Dedifferentiated amniotic fluid mesenchymal stem cell (primary cell): ENCODE results near the gene NCOA3.

Experiments used
- DNase-seq: peaks from one replicate; pipeline ENCODE4 v3.0.0-alpha.2; 2016; ENCODE audit errors: extremely low spot score

Gene NCOA3

DNA sequence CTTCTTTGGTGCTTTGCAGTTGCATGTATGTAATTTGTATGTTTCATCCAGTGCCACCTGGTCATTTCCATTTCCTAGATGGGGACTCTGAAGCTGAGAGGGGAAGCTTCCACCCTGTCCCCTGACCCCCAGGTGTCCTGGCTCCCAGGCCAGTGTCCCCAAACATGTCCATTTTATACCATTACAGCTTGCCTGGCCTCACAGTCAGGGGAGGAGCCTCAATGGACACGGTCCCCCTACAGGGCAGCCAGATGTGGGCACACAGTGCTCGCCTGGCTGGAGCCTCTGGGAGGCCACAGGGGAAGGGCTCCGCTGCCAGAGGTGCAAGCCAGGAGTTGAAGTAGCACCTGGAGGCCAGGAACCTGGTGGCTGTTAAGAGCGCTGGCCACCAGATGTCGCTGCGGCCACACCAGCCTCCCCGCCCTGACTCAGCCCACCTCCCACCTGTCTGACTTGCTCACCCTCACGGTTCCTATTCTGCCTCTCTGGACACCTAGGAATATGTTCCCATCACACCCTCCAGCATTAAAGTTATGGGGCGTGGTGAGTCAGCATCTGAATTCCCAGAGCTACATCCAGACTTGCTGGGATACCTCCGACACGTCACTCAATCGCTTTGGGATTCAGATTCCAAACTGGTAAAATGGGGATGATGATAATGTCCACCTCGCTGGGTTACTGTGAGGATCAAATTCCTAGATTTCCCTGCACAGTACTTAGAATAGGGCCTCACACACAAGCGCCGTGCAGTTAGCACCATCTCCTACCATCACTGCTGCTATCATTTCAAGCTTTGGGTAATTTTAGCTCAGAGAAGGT is 176.2 kb downstream of the NCOA3 start:
- no peak for DNase-seq

DNA sequence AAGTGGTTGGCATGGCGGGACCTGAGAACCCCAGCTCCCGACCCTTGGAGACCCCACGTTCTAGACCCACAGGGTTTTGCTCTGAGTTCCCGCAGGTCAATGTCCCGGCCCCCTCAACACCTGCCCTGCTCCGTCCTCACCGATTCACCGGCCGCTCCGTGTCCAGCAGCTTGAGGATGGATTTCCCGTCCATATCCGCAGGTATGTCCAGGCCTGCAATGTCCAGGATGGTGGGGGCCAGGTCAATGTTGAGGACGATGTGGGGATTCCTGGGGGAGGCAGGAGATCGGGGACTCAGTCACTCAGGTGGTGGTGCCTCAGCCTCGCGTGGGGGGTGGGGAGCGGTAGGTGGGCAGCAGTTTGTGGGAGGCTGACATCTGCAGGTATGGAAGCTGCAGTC is 176.8 kb downstream of the NCOA3 start:
- DNase-seq: no peak

DNA sequence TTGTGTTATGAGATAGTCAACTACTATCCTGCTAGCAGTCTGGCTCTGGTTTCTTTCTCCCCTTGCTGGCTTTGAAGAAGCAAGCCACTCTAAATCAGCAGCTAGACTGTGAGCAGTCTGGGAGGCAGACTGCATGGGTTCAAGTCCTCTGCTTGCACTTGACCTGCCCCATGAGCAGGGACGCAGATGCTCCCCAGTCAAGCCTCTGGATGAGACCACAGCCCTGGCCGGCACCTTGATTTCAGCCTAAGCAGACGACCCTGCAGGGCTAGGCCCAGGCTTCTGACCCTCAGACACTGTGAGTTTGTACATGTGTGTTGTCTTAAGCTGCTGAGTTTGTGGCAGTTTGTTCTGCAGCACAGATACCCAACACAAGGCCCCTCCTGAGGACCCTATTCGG is 177.8 kb downstream of the NCOA3 start:
- DNase-seq: no peak

DNA sequence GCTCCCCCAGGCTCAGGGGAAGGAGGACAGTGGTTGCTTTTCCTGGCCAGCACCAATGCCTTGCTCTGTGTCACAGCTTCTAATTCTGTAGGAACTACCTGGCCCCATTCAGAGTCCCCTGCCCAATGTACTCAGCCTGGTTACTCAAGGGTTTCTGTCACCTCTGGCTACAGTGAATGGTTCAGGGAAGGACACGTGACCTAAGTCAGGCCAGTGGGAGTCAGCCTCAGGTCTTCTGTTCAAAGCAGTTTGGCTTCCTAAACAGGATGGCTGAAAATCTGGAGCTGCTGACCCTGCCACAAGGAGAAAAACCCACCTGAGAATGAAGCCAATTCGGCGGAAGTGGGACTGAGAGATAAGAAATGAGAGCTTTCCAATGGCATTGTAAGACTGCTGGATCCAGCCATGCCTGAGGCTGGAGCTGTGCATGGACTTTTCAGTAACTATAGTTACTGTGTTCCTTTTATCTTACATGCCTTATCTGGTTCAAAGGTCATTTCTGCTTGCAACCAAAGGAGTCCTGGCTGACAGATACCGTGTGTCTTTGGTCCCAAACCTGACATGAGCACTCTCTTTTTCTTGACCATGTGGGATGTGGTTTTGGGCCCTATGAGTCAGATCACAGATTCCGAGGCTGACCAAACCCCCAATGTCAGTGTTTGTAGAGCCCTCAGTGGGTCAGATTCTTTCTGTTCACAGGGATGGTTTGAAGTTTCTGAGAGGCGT is 179.3 kb downstream of the NCOA3 start:
- DNase-seq: no peak

DNA sequence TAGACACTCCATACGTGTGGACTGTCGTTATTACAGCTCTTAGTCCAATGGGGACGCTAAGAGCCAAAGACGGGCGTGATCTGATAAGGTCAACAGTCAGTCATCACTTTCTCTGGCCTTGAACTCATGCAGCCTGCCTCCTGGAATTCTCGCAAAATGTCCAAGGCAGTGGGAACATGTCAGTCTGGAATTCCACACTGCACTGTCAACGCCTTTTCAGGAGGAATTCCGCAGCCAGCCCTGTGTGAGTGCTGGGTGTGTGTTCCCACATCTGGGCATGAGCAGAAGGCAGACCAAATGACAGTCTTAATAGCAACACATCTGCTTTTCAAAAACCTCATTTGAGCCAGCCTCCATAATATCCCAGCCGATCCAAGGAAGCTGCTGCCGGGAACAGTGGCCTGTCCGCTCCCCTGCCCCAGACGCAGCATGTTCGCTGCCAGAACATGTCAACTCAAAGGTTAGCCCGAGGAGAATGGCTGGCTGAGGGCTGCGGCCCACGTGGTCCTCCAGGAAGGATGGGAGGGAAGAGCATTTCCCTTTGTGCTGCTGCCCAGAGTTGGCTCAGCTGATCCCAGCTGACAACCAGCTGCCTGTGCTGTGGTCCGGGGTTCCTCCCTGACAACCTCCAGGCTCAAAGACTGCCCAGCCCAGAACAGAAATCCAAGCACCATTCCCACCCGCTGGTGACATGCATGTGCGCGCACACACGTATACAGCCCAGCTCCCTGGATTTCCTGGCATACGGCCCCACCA is 180.5 kb downstream of the NCOA3 start:
- DNase-seq: no peak

DNA sequence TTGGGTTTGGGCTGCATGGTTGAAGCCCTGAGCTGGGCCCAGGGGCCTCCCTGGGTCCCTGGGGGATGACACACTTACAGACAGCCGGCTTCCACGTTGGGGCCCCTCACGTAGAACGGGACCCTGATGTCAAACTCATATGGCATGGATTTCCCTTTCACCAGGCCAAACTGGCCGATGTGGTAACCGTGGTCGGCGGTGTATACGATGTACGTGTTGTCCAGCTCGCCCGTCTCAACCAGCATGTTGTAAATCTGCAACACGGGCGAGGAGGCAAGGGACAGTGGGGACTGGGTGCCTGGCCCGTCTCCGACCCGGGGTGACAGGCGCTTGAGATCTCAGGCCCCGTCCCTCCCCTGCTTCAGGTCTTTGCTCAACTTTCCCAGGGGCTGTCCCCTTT is 181.2 kb downstream of the NCOA3 start:
- DNase-seq: no peak

DNA sequence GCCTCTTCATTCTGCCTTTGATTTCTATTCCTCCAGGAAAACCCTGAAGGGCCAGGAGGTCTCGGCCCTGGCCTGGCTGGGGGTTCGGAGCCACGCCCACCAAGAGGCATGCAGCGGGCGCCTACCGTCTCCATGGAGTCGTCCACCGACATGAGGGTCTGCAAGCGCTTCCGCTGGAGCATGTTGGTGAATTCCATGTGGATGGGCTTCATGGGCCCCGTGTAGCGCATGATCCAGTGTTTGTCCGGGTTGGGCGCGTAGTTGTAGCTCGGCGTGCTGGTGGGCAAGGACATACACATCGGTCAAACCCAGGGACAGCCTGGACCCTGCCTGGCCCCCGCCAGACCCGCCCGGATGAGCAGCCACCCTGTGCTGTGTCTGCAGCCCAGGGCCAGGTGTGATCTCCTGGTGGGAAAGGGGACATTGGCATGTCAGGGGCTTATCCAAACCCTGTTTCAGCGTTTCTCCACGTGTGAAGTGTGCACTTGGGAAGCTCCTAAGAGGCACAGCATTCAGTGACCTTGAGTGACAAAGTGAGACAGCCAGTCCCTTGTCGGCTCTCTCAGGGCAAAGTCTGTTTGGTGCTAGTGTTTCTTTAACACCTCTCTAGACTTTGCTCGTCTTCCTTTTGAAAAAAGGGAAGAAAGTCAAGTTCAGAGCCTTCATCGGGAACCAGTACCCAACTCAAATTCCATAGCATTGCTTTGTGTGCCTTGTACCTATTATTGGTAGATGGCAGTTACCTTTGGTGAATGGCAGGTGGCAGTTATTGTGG is 182.8 kb downstream of the NCOA3 start:
- no peak for DNase-seq

DNA sequence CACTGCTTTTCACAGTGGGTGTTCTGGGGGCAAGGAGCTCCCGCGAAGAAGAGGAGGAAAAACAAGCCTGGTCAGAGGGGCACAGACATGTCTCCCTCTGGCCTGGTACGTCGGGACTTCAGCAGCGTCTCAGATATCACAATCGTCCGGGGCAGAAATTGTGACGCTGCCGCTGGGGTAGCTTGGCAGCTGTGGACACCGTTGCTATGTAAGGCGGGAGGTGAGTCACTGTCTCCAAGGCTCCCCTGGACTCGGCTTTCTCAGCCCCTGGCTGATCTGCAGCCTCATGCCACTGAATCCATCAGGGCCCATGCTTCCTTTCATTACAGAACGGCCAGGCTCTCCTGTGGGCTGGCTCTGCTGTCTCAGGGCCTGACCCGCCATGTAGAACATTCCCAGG is 184.9 kb downstream of the NCOA3 start:
- no peak for DNase-seq

DNA sequence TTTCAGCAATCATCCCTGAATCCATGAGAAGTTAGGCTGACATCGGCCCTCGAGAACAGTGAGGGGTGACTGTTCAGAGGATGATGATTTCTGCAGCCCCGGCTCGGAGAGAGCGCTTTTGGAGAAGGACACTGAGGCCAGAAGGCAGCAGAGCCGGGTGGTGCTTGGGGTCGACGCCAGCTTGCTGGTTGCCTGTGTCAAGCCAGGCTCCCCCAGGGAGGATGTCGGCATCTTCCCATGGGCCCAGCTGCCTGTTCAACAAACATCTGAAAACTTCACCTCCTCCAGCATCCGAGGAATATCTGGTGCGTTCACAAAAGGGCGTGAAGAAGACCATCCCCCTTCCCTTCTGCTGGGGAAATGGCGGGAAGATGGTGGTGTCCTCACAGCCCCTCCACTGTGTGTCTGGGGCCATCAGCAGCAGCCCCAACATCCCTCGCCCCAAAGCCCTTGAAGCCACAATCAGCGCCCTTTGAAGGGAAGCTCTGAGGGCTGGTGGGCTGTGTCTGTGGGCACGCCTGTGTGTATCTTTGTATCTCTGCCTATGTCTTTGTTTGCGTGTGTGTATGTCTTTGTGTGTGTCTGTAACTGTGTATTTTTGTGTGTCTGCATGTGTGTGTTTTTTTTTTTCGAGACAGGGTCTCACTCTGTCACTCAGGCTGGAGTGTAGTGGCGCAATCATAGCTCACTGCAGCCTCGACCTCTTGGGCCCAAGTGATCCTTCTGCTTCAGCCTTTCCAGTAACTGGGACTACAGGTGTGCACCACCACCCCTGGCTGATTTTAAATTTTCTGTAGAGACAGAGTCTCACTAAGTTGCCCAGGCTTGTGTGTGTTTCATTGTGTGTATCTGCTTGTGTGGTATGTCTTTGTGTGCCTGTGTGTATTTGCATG is 185.7 kb downstream of the NCOA3 start:
- no peak for DNase-seq

DNA sequence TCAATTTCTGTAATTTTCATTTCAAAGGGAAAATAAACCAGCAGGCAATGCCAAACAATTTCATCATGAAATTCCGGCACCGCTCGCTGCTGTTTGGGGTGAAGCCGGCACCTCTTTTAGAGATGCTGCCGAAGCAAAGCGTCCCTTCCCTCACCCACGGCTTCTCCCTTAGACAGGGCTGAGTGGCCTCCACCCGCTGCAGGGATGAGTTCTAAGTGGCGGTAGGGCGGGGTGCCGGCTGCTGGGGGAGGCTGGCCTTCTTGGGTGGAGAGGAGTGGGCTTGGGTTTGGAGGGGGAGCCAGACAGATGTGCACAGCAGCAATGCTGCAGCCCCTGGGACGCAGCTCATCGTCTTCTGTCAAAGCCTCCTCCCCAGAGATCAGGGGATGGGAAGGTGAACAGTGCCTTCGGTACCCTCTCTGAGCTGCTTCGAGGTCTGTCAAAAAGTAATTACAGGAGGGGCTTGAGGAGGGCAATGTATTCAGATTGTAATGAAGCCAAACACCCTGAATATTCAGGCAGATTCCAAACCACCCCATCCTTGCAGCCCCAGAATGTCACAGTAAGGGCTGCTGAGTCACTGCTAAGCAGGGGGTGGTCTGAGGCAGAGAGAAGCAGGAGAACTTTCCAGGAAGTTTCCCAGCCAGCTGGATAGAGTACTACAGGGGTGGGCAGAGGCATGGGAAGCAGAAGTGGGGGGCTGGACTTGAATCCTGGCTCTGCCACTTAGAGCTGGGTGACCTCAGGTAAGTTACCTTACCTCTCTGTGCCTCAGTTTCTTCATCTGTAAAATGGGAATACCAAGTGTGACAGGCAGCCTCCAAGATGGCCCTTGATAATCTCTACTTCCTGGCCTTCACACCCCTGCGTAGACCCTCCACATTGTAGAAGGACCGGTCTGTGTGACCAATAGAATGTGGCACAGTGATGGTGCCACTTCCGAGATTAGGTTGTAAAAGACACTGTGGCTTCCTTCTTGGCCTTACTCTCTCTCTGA is 187.0 kb downstream of the NCOA3 start:
- DNase-seq: no peak

DNA sequence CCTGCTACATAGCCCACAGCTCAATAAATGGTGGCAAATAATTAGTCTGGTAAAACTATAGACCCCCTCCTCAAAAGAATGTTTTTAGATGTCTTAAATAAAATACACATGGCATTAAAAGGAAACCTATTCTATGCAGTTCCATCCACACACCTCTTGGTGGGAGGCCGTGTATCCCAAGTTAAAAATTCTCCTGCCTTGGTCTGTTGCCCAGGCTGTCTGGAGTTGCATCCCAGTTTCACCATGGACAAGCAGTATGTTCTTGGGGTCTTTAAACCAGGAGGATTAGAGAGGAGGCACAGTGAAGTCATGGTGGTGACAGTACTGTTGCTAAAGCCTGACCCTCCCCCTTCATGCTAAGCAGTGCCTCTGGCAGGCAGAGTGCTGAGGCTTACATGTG is 188.0 kb downstream of the NCOA3 start:
- DNase-seq: no peak

DNA sequence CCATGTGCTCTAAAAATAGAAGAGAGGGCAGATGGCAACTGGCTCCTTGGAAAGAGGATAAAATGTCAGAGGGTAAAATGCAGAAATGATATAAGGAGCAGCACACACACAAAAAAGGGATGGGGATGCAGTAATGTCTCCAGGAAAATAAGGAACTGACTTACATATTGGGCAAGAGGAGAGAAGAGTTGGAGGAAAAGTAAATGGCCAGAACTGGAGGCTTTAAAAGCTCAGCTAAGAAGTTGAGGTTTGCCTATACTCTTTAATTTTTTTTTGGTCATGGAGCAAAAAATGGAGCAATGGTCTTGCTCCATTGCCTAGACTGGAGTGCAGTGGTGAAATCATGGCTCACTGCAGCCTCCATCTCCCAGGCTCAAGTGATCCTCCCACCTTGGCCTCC is 189.9 kb downstream of the NCOA3 start:
- DNase-seq: no peak

DNA sequence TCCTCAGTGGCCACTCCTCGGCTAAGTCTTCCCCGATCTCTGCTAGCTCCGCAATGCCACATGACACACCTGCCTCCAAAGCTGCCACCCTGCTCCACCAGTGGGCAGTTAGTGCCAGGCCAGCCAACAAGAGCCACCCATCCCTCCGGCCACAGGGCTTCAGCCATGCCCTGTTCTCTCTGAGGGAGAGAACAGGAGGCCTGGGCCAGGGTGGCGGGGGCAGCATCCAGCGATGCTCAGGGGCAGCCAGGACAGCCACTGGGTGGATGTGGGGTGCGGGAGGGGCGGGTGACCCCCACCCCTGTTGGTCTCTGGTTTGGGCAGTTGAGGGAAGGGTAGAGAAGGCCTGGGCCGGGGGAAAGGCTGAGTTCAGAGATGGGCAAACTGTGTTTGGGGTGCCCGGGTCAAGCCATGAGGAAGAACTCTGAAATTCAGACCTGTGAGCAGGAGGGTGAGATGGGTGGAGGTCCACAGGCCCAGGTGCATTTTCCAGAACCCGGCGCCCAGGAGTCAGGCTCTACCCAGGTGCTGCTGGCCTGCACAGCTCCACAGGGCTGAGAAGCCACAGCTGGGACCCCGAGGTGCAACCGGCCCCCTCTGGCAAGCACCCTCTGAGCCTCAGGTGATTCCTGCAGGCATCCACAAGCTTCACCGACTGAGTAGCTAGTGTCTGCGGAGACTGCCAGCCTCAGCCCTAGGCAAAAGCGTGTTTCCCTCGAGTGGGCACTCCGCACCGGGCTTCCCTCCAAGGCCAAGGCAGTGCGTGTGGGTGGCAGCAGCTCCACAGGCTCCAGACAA is 192.5 kb downstream of the NCOA3 start:
- no peak for DNase-seq

DNA sequence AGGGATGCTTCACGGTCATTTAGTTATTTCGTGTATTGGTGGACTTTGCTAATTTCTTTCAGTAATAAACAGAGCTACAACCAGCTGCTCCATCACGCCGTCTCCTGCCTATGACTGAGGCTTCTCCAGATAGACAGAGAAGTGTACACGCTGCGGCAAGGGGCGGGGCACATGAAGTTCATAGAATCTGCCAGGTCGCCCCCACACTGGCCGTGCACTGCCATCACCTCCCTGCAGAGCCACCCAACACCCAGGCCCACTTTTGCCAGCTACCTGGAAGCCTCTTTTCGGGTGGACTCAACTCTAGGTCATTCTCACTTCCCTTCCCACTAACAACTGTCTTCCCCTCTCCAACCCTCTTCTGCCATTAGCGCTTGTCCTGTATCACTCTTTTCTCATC is 195.2 kb downstream of the NCOA3 start:
- no peak for DNase-seq

DNA sequence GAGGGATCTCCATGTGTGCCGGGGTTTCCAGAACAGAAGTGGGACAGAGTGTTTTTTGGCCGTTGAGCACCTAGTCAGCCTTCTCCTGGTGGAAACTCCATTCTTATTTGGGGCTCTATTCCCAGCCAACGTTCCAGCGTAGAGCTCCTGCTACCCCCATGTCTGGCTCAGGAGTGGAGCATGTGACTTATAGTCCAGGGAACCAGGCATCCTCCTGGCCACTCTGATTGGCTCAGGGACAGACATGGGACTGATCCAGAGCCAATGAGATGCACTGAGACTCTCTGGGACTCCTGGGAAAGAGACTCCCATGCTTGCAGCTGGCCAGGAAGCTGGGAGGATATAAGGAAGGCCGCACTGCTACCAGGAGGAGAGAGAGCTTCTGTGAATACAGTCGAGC is 196.5 kb downstream of the NCOA3 start:
- no peak for DNase-seq

DNA sequence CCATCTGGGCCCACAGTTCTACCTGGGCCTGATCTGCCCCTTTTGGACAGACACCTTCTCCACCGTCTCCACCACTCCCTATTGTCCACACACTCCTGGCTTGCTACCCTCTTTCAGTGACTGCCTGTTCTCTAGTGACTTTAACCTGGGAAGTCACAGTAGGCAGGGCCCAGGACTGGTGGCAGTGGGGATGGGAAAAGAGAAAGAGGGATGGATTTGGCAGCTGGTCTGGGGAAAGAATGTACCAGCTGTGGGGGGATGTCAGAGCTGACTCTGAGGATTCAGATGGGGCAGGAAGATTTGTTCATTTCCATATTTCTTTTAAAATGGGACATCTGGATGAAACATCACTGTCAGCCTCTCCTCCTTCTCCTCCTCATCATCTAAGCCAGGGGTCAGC is 198.1 kb downstream of the NCOA3 start:
- DNase-seq: no peak

DNA sequence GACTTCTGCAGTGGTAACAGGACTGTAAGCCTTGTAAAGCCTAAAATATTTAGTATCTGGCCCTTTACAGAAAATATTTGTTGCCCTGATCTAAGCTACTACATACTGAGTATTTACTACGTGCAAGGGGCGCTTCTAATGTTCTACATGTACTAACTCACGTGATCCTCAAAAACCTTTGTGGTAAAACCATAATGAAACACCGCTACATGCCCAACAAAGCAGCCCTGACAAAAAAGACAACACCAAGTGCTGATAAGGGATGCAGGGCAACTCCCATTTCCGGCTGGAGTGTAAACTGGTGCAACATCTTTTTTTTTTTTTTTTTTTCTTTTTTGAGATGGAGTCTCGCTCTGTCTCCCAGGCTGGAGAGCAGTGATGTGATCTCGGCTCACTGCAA is 198.6 kb downstream of the NCOA3 start:
- no peak for DNase-seq

DNA sequence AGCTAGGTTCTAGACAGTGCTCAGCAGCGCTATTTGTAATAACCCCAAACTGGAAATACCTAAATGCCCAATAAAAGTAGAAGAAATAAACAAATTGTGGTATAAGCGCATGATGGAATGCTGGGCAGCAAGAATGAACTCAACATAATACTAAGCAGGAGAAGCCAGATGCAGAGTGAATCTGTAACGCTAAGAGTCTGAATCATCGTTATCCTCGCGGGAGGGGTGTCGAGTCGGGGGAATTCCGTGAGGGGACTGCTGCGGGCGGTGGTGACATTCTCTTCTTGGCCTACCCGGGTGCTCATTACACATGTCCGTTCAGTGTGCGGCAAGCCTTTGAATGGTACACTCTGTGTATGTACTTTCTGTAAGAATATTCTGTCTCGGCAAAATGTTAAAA is 199.9 kb downstream of the NCOA3 start:
- DNase-seq: no peak

DNA sequence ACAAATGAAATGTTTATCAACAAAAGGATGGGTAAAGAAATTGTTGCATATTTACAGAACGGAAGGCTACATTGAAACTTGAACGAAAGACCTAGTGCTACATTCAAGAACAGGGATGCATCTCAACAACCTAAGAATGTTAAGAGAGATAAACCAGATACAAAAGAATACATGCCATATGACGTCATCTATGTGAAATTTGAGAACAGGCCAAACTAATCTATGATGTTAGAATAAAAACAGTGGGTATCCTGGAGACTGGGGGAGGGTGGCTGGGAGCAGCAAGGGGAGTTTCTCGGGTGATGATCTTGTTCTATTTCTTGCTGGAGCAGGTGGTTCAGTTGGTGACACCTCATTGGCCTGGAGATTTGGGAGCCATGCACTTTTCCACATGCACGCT is 202.1 kb downstream of the NCOA3 start:
- DNase-seq: no peak
